HEK293 (cell line): ENCODE data around the gene ELOVL4.

Experiments
- CTCF ChIA-PET: fragments of 350-600 bp; formaldehyde crosslinking; extraction: SDS; loops from one replicate; lab custom pipeline; 2021; ENCODE audit warnings: antibody characterized with exemption; lab: Yijun Ruan, JAX
- POLR2A ChIA-PET: fragments of 300-600 bp; formaldehyde crosslinking; extraction: SDS; loops from one replicate; lab custom pipeline; 2020; ENCODE audit warnings: antibody characterized with exemption, inconsistent platforms; lab: Yijun Ruan, JAX
- H3K27ac ChIP-seq: fragments of 200-500 bp; sonication (Bioruptor generic); 2 replicates; pipeline ENCODE4 v1.5.1; 2014; ENCODE audit warnings: low read depth, low read length, control low read depth, inconsistent platforms; ENCODE audit errors: extremely low read depth
- H3K36me3 ChIP-seq, 2 experiments: fragments of 200-500 bp in 1 of 2; sonication (Bioruptor generic) in 1 of 2; 1 replicate in 1 of 2; 2 replicates in 1 of 2; pipeline ENCODE4 v1.5.1; 2014 to 2017; ENCODE audit warnings: inconsistent platforms in 2 of 2, low read length in 2 of 2; ENCODE audit not compliant: control insufficient read depth in 2 of 2, insufficient read depth in 1 of 2
- H3K4me1 ChIP-seq: fragments of 200-500 bp; sonication (Bioruptor generic); 2 replicates; pipeline ENCODE4 v1.5.1; 2014; ENCODE audit warnings: mild to moderate bottlenecking, low read length, inconsistent platforms; ENCODE audit not compliant: control insufficient read depth, insufficient read depth
- H3K4me3 ChIP-seq: 2 replicates; pipeline ENCODE4 v1.5.1; 2011; ENCODE audit warnings: low read depth, mild to moderate bottlenecking, control low read depth, low read length, moderate library complexity
- H3K9me3 ChIP-seq: fragments of 200-500 bp; sonication (Bioruptor generic); 2 replicates; pipeline ENCODE4 v1.5.1; 2014; ENCODE audit warnings: low read depth, low read length, inconsistent platforms; ENCODE audit not compliant: control insufficient read depth, insufficient read depth
- AEBP2 ChIP-seq: fragments of 450-650 bp; formaldehyde crosslinking; IDR thresholded peaks from 2 replicates; pipeline ENCODE4 v1.5.1; 2016; ENCODE audit warnings: missing biosample characterization, missing genetic modification characterization, borderline replicate concordance
- BCL11A ChIP-seq: fragments of 450-650 bp; formaldehyde crosslinking; IDR thresholded peaks from 2 replicates; pipeline ENCODE4 v1.5.1; 2016; ENCODE audit warnings: low read depth, missing biosample characterization, missing genetic modification characterization
- KLF10 ChIP-seq: fragments of 450-650 bp; IDR thresholded peaks from 2 replicates; pipeline ENCODE4 v1.5.1; 2018; ENCODE audit warnings: missing biosample characterization, mild to moderate bottlenecking, missing genetic modification characterization
- KLF7 ChIP-seq: fragments of 450-650 bp; formaldehyde crosslinking; IDR thresholded peaks from 2 replicates; pipeline ENCODE4 v1.5.1; 2016; ENCODE audit warnings: missing biosample characterization, missing genetic modification characterization, borderline replicate concordance
- REST ChIP-seq: fragments of 450-650 bp; formaldehyde crosslinking; IDR thresholded peaks from 2 replicates; pipeline ENCODE4 v1.5.1; 2016; ENCODE audit warnings: missing biosample characterization, missing genetic modification characterization
- TRIM28 ChIP-seq: IDR thresholded peaks from 2 replicates; pipeline ENCODE4 v1.6.1; 2011; ENCODE audit warnings: low read length, control low read depth, borderline replicate concordance
- ZBTB10 ChIP-seq: fragments of 450-650 bp; formaldehyde crosslinking; IDR thresholded peaks from 2 replicates; pipeline ENCODE4 v1.5.1; 2016; ENCODE audit warnings: missing biosample characterization, missing genetic modification characterization
- ZBTB11 ChIP-seq: fragments of 450-650 bp; formaldehyde crosslinking; conservative IDR thresholded peaks from 2 replicates; pipeline ENCODE4 v1.5.1; 2016; ENCODE audit warnings: low read depth, missing biosample characterization, missing genetic modification characterization
- ZBTB6 ChIP-seq: fragments of 450-650 bp; formaldehyde crosslinking; IDR thresholded peaks from 2 replicates; pipeline ENCODE4 v1.5.1; 2017; ENCODE audit warnings: missing biosample characterization, missing genetic modification characterization
- ZBTB7A ChIP-seq: fragments of 450-650 bp; formaldehyde crosslinking; IDR thresholded peaks from 2 replicates; pipeline ENCODE4 v1.5.1; 2016; ENCODE audit warnings: low read depth, missing biosample characterization, missing genetic modification characterization
- ZNF174 ChIP-seq: fragments of 450-650 bp; formaldehyde crosslinking; IDR thresholded peaks from 2 replicates; pipeline ENCODE4 v1.5.0; 2017; ENCODE audit warnings: missing biosample characterization, mild to moderate bottlenecking, missing genetic modification characterization
- ZNF416 ChIP-seq: fragments of 450-650 bp; formaldehyde crosslinking; IDR thresholded peaks from 2 replicates; pipeline ENCODE4 v1.5.1; 2016; ENCODE audit warnings: missing biosample characterization, missing genetic modification characterization
- ZNF521 ChIP-seq: fragments of 450-650 bp; formaldehyde crosslinking; IDR thresholded peaks from 2 replicates; pipeline ENCODE4 v1.5.1; 2017; ENCODE audit warnings: missing biosample characterization, mild to moderate bottlenecking, missing genetic modification characterization
- ZNF555 ChIP-seq: fragments of 450-650 bp; formaldehyde crosslinking; conservative IDR thresholded peaks from 2 replicates; pipeline ENCODE4 v1.5.1; 2017; ENCODE audit warnings: missing biosample characterization, mild to moderate bottlenecking, missing genetic modification characterization, inconsistent platforms
- ZNF596 ChIP-seq: fragments of 450-650 bp; IDR thresholded peaks from 2 replicates; pipeline ENCODE4 v1.5.0; 2018; ENCODE audit warnings: missing biosample characterization, mild to moderate bottlenecking, missing genetic modification characterization, moderate library complexity
- ZNF654 ChIP-seq: fragments of 450-650 bp; formaldehyde crosslinking; IDR thresholded peaks from 2 replicates; pipeline ENCODE4 v1.5.1; 2016; ENCODE audit warnings: low read depth, missing biosample characterization, missing genetic modification characterization
- ZNF707 ChIP-seq: fragments of 450-650 bp; formaldehyde crosslinking; IDR thresholded peaks from 2 replicates; pipeline ENCODE4 v1.5.1; 2016; ENCODE audit warnings: missing biosample characterization, missing genetic modification characterization
- ZNF768 ChIP-seq: fragments of 450-650 bp; formaldehyde crosslinking; IDR thresholded peaks from 2 replicates; pipeline ENCODE4 v1.5.1; 2018; ENCODE audit warnings: missing biosample characterization, mild to moderate bottlenecking, missing genetic modification characterization

Gene ELOVL4

GRCh38 chr6:79993911-79994309 lies 46.6 kb upstream of the ELOVL4 start:
- TF ChIP-seq ZBTB6 (tag by site-specific recombination) (no peak), ZNF174 (tag by site-specific recombination) (no peak), REST (no peak), ZNF596 (no peak), ZNF768 (tag by site-specific recombination) (no peak), ZNF654 (tag by site-specific recombination) (no peak), KLF7 (no peak), ZNF555 (tag by site-specific recombination) (no peak), KLF10 (tag by site-specific recombination) (no peak), ZBTB11 (tag by site-specific recombination) (no peak), AEBP2 (tag by site-specific recombination) (no peak), ZBTB7A (tag by site-specific recombination) (no peak), BCL11A (tag by site-specific recombination) (no peak), ZBTB10 (tag by site-specific recombination) (no peak), ZNF707 (tag by site-specific recombination) (no peak), ZNF521 (tag by site-specific recombination) (no peak), TRIM28 (no peak), ZNF416 (tag by site-specific recombination) (no peak)
- no peak overlapping the region for H3K4me3 ChIP-seq
- no peaks in the 10 kb centered on the region for H3K4me1 ChIP-seq
- CTCF ChIA-PET = interaction anchor here (1.1 kb wide), 1 partner anchor 10 kb away, joined by 4 read pairs; no protein-coding TSS in a partner anchor
- POLR2A ChIA-PET = interaction anchor here (0.5 kb wide), 1 partner anchor 783 kb away, joined by 6 read pairs; no protein-coding TSS in a partner anchor
- no peaks in the 10 kb centered on the region for H3K9me3 ChIP-seq
- H3K36me3 ChIP-seq = no peaks in the 10 kb centered on the region
- H3K27ac ChIP-seq = no peak overlapping the region
